Right ventricle myocardium superior (tissue), 1 donor: ENCODE measurements around the gene TTC23. TPM values are rescaled to one million over a fixed set of nuclear protein-coding genes. Genes with fewer than 3 reads are reported as not detected.

Experiments
- ATAC-seq: fragments of 200-7000 bp; cut with Tn5 transposase; one replicate; pipeline ENCODE4 v1.9.1; 2020; ENCODE audit warnings: mild to moderate bottlenecking; ENCODE audit not compliant: poor library complexity
- DNase-seq: peaks from one replicate; pipeline ENCODE4 v3.0.0-alpha.2; 2020
- intact Hi-C: fragments of 100-400 bp; cut with DNase I; formaldehyde crosslinking; loops from one replicate; pipeline ENCODE4 v1.11.2; 2022
- total RNA-seq: library from RNA; stranded (reverse); fragmentation: NEBNext Ultra II Directional; extraction: Animal tissue kit (Norgen Biotek cat#: 25700); gene quantifications from one replicate; pipeline ENCODE4 v1.2.1, GENCODE V29; 2021
- donor health status: DM: no; HTN: yes; CAD: no; lungs with severe emphysema.

The TTC23 gene
- total RNA-seq, 1 donor from 2014 or later = 8.7 TPM

DNA sequence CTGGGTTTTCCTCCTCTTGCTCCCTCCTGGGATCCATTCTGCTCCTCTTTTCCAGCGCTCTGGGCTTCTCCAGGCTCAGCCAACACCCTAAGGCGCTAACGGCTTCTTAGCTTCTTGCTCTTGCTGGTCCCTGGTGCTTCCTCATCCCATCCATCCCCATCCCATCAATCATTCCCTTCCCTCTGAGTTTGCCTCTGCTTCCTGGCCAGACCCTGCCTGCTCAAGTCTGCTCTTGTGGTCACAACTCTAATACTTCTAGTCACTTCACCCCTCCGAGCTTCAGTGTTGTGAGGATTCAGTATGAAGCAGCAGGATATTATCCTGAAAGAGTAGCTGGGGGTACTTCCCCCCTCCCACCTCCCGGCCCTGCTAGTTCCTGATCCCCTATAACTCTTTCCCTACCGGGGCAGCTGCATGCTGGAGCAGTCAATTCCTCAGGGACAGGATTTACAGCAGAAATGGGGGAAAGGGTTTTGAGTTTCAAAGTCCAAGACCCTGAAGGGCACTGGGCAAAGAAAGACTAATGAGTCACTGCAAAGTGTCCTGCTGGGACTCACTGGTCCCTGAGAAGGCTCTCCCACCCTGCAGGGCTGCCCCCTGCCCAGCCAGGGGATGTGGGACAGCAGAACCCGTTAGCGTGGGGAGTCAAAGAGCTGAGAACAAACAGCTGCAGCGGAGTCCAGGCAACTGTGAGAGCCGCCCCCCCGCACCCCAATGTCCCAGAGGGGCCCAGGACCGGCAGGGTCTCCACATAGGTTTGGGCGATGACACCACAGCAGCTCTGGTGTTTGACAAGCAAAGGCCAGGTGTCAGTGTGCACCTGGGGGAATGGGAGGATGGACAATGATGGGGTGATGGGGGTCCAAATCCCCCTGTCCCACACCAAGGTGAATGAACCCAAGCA lies 146.8 kb downstream of the TTC23 start:
- ATAC-seq (no peak), DNase-seq (no peak)
- intact Hi-C loops = no loop called here

DNA sequence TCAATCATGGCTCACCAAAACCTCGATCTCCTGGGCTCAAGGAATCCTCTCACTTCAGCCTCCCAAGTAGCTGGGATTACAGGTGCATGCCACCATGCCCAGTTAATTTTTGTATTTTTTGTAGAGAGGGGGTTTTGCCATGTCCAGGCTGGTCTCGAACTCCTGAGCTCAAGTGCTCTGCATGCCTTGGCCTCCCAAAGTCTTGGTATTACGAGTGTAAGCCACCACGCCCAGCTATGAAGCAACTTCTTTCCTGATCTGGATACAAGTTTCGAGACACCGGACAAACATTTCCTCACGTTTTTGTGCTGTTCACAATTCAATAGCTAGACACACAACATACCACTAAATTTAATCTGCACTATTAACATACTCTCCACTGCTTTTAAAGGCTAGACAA lies 147.9 kb downstream of the TTC23 start:
- DNase-seq = no peak
- intact Hi-C loops = no loop called here
- no peak for ATAC-seq

DNA sequence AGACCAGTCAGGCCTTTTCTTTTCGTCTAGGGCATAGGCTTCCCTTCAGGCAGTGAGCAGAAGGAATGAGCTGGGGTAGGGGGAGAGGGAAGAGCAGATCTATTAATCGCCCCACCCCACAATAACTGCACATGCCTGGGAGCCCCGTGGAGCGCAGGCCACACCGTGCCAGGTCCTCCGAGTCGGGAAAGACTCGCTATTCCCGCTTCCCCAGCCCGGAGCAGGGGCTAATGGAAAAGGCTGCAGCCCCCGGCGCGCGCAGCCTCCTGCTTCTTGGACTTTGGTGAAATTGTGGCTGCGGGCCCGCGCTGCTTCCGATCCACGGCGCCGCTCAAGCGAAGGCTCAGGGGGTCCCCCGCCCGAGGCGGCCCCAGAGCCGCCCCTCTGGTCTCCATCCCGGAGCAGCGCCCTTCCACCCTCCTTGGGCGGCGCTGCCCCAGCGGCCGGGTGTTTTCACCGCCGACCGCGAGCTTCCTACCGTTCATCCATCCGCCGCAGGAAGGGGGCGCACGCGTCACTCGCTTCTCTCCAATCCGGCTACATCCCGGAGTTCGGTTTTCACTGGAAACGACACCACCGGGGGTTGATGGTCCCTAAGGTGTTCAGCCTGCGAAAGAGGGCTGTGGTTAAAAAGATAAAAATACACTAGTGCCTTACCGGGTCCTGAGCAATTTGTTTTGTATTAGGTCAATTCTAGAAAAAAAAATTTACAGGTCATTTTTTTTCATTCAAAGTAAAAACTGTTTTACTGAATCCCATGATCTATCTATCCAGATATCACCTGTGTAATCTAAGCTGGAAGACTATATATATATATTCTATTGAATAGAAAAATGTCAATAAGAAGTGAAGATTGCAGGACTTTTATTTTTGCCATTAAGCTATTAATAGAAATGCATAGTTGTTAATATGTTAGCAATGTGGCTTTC lies 148.9 kb downstream of the TTC23 start:
- DNase-seq (peak; percentile 91), ATAC-seq (peak; percentile 56)
- intact Hi-C loops = no loop called here

DNA sequence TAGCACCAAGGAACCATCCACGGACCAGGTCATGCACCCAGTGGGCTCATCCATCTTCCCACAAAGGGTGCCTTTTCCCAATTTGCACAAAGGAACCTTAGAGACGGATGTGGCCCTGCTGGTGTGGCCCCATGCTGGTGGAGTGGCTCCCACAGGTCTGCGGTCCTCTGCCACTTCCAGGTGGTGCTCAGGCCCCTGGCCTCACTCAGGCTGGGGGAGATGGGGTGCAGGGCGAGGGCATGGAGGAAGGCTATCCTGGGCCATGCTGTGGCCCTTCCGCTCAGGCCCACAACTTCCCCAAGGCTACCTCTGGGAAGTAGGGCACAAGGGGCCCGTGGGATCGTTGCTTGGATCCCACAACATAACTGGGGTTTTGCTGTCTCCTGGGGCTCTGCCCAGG lies 149.7 kb downstream of the TTC23 start:
- DNase-seq = no peak
- intact Hi-C loops = no loop called here
- ATAC-seq = no peak

DNA sequence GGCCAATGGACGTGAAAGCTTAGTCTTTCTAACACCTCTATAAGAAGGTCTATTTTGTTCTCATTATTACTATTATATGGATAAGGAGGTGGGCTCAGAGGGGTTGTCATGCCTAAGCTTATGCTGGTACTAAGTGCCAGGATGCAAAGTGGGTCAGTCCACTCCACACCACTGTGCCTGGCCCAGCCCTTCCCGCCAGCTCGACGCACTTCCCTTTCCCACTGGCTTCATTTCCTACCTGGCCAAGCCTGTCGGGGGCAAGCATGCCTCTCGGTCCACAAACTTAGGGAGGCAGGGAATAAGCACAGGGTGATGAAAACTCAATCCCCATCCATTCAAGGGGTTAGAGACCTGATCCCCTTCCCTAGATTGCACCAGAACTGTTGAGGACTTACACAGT lies 150.4 kb downstream of the TTC23 start:
- DNase-seq = no peak
- ATAC-seq = no peak
- intact Hi-C loops = no loop called here

DNA sequence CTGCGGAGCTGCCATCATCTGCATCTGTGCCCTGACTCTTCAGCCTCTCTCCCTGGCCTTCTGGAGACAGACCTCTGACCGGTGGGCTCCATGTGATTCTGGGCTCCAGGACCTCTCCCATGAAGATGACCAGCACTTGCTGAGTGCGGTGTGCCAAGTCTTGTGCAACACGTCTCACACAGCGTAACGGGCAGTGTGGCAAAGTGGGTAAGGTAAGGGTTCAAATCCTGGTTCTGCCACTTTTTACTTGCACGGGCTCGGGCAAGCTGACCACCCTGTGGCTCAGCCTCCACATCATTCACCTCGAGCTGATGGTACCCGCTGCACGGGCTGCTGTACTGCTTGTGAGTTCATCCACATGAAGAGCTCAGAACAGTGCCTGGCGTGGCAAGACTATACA lies 151.0 kb downstream of the TTC23 start:
- ATAC-seq (no peak), DNase-seq (no peak)
- intact Hi-C loops = no loop called here

DNA sequence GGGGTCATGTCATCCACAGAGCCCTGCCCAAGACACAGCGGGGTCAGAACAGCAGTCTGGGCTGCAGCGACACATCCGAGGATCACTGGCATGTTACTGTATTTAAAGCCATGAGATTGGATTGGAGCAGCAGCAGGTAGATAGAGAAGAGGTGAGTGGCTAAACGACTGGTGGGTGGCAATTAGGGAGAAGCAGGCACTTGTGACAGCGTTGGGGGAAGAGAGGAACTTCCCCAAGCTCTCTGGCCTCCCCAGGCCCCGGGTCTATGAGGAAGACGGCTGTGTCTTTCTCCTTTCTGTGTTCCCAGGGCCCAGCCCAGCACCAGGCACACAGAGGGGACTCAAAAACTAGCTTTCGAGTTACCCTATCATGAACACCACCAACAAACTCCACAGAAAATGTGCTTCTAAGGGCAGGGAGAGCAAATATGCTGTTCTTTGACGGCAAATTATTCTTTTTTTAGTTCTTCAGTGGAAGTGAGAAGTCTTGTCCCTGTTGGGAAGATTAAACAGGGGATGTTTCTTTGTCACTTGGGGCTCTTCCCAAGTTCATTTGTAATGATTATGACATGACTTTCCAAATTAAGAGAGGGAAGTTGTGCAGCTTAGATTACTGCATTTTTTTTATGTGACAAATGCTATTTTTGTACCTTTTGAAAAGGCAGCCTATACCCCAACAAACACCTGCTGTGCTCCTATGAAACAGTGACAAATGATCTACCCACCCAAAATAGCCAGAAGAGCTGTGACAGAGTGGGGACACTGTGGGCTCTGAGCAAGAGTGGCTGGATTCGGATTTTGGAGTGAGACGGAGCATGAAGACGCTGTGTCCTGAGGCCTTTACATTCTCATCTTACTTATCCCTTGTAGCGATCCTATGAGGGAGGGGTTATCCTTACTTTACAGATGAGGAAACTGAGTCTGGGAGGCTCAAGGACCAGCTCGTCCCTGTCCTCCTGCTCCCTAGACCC lies 151.7 kb downstream of the TTC23 start:
- DNase-seq (no peak), ATAC-seq (no peak)
- intact Hi-C loops = no loop called here

DNA sequence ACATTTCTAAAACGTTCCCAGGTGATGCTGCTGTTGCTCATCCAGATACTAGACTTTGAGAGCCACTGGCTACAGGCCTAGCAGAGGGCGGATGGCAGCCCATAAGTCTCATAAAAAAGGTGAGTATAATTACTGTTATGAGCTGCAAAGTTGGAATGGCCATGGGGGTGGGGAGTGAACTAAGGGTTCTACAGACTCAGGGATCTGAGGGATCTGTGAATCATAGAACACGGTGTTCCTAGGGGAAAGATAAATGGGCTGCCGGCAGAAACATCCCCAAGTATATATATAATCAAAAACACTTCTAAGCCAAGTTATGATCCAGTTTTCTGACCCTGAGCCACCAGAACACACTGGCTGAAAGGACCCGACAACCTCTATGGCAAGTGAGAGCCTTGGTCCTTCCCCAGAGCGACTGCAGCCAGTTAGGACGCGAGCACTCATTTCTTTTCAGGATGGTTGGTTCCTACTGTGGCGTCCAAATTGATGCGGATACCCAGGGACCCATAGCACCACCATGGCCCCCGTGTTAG lies 152.4 kb downstream of the TTC23 start:
- DNase-seq = no peak
- ATAC-seq = no peak
- intact Hi-C loops = no loop called here

DNA sequence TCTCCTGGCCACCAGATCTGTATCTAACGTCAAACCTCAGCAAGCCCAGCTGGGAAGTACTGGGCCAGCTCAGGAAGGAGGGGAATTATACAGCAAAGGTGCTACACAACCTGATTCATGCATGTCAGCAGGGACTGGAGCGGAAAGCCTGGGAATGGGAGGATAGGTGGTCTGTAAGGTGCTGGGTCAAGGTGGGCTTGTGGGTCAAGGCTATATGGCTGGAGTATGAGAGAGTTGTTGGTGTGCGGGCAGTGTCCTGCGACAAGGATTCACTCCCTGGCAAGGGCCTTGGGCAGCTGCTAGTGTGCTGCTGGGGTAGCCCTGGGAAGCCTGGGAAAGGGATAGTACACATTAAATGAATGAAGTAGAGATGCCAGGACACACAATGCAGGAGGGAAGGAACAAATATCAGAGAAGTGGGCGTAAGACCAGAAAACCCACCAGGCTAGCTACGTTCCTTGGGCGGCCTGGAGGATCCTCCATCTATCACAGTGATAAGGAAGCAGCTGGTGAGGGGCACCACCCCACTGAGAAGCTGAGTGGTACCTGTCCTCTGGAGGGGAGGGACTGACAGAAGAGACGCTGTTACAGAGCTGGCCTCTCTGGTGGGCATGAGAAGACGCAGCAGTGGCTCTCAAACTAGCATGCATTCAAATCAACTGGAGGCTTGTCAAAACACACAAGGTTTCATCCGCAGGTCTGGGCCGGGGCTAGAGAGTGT lies 153.0 kb downstream of the TTC23 start:
- DNase-seq (no peak), ATAC-seq (no peak)
- intact Hi-C loops = no loop called here

DNA sequence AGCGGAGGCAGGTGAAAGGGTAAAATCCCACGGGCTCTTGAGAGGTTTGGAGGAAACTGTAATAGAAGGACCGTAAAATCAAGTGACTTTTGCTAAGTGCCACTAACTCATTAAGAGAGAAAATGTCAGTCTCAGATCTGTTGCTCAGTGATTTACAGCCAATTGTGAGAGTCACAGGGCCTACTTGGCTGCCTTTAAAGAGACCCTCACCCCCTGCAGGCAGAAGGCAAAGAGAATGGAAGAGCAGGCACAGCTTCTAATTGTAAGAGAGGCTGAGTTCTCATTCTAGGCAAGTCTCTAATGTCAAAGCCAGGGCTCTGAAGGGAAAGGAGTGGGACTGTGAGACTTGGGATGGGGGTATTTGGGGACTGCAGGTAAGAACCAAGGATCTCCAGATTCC lies 153.8 kb downstream of the TTC23 start:
- DNase-seq (no peak), ATAC-seq (no peak)
- intact Hi-C loops = no loop called here

DNA sequence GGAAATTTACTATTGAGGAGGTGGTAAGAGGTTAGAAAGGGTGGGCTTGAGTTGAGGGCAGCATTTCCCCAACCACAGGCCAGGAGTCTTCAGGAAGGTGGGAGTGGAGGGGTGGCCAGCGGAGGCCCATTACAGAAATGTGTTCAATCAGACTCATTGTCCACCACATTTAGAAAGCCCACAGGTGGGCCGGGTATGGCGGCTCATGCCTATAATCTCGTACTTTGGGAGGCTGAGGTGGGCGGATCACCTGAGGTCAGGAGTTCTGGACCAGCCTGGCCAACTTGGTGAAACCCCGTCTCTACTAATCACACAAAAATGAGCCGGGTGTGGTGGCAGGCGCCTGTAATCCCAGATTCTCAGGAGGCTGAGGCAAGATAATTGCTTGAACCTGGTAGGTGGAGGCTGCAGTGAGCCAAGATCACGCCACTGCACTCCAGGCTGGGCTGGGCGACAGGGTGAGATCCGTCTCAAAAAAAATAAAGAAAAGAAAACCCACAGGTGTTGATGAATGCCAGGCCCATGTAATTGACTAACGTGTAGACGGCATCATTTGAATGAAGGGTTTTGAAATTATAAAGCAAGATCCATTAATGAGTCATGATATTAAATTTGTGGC lies 156.7 kb downstream of the TTC23 start:
- no peak for ATAC-seq
- intact Hi-C loops = no loop called here
- DNase-seq = no peak

DNA sequence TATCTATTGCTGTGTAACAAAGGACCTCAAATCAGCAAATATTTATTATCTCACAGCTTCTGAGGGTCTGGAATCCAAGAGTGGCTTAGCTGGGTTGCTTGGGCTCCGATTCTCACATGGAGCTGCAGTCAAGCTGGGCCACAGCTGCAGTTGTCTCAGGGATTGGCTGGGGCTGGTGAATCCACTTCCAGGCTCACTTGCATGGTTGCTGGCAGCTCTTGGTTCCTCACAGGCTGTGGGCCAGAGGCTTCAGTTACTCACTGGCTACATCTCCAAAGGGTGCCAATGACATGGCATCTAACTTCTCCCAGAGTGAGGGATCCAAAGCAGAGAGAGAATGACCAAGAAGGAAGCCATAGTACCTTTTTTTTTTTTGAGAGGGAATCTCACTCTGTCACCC lies 158.4 kb downstream of the TTC23 start:
- intact Hi-C loops = no loop called here
- no peak for ATAC-seq
- no peak for DNase-seq

DNA sequence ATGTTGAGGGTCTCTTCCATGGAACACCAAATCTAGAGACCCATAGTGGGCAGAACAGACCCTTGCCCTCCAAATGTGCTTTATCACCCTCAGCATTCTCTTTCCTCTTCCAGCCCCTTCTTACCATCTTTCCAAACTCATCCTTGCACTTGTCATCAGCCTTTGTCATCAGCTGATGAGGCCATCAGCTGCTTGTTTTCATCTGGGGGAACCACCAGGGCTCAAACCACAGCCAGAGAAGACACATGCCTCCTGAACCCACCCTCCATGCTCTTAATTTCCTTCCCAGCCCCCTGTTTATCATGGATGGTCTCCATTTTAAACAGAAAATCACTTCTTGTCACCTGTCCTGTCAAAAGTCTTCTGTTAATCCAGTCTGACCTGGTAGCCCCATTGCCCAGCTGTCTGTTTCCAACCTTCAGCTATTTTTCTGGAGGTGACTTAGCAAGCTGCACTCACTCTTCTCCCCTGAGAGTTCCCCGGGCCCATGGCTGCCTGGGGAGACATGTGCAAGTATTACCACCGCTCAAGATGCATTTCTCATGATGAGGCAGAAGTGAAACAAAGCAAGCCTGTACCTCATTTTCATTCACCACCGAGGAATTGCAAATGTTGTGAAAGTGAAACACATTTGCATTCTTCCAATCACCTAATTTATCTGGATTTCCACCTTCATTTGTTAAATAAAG lies 159.2 kb downstream of the TTC23 start:
- intact Hi-C loops = no loop called here
- DNase-seq (no peak), ATAC-seq (no peak)

DNA sequence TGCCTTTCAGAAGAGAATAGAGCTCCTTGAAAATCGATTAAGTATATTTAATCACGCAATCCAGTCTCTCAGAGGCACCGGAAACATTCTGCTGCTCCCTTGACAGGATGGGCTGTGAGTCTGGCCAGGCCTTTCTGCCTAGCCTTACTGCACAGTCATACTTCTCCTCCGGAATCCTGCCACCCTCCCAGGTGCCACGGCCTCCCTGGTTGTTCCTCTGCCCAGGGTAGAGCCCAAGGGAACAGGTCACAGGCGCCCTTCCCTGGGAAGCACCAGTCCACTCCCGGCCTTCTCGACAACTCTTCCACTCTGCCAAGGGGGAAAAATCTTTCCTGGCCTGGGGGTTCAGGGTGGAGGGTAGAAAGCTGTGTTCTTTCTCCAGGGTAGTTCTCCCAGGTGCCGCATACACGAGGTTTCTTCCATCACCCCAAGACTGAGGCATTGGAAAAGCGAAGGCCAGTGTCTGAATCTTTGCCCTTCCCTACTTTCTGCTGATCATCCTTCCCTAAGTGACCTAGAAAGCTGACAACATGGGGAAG lies 161.9 kb downstream of the TTC23 start:
- intact Hi-C loops = no loop called here
- DNase-seq = no peak
- ATAC-seq = no peak

DNA sequence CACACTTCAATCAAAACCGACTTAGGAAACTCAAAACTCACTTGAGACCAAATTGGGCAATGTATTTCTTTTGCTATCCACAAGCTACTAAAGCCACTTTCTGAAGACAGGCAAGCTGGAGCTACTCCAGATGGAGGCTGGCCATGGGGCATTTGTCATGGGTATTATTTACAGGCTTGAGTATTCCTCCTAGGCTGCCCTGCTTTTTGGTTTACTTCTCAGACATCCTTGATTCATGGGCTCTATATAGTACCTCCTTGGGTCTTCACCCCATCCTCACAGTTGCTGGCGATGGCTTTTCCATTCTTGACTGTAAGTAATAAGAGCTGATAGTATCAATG lies 163.1 kb downstream of the TTC23 start:
- DNase-seq (no peak), ATAC-seq (no peak)
- intact Hi-C loops = no loop called here
